PC-3 (cell line): ENCODE data around the gene KCNQ1OT1. TPM values are rescaled to one million over a fixed set of nuclear protein-coding genes. Genes with fewer than 3 reads are reported as not detected.
"Not testable (repeated sequence)": the region's sequence is repeated elsewhere in the genome, so short reads cannot be mapped to it uniquely, and the experiment has no call there.

Experiments
- ATAC-seq: fragments of 200-7000 bp; cut with Tn5 transposase; 2 replicates; pipeline ENCODE4 v1.9.1; 2020; ENCODE audit warnings: mild to moderate bottlenecking, moderate library complexity
- BruUV-seq: library from RNA; stranded (reverse); fragments of 400-500 nt; replicated peaks from 2 replicates; lab custom pipeline; 2021; lab: Mats Ljungman, UMichigan
- CTCF ChIA-PET: fragments of 300-600 bp; sonication (Branson Sonifier 250); formaldehyde crosslinking; loops from one replicate; lab custom pipeline; 2022; ENCODE audit warnings: antibody characterized with exemption; lab: Charles Lee
- POLR2A ChIA-PET: fragments of 300-600 bp; sonication (Branson Sonifier 250); formaldehyde crosslinking; loops from one replicate; lab custom pipeline; 2022; ENCODE audit warnings: antibody characterized with exemption; ENCODE audit not compliant: unreplicated experiment; lab: Charles Lee
- DNase-seq: peaks from one replicate; pipeline ENCODE4 v3.0.0-alpha.2; 2015
- H2AFZ ChIP-seq: fragments of 300-600 bp; sonication (generic); 2 replicates; pipeline ENCODE4 v1.6.0; 2016; ENCODE audit warnings: antibody characterized with exemption, low read length
- H3F3A ChIP-seq: fragments of 300-600 bp; sonication (generic); one replicate; pipeline ENCODE4 v1.6.0; 2017; ENCODE audit warnings: antibody characterized with exemption, low read length, control low read depth, mild to moderate bottlenecking; ENCODE audit not compliant: unreplicated experiment
- H3K27ac ChIP-seq: fragments of 300-600 bp; sonication (generic); 2 replicates; pipeline ENCODE4 v1.5.1; 2016; ENCODE audit warnings: mild to moderate bottlenecking, low read length
- H3K27me3 ChIP-seq: fragments of 300-600 bp; sonication (generic); 2 replicates; pipeline ENCODE4 v1.6.1; 2016; ENCODE audit warnings: low read length, mixed read lengths
- H3K36me3 ChIP-seq: fragments of 300-600 bp; sonication (generic); 2 replicates; pipeline ENCODE4 v1.6.1; 2016; ENCODE audit warnings: low read depth, mixed run types, low read length, mixed read lengths
- H3K4me1 ChIP-seq: fragments of 300-600 bp; sonication (generic); 2 replicates; pipeline ENCODE4 v1.5.1; 2016; ENCODE audit warnings: low read length; ENCODE audit not compliant: insufficient read depth
- H3K4me2 ChIP-seq: fragments of 300-600 bp; sonication (generic); 2 replicates; pipeline ENCODE4 v1.6.0; 2016; ENCODE audit warnings: low read length
- H3K4me3 ChIP-seq: fragments of 300-600 bp; sonication (generic); 2 replicates; pipeline ENCODE4 v1.5.1; 2016; ENCODE audit warnings: mild to moderate bottlenecking, low read length, mixed read lengths
- H3K79me2 ChIP-seq: fragments of 300-600 bp; sonication (generic); 2 replicates; pipeline ENCODE4 v1.6.1; 2017; ENCODE audit warnings: low read length, mixed read lengths
- H3K9ac ChIP-seq: fragments of 300-600 bp; sonication (generic); 2 replicates; pipeline ENCODE4 v1.6.0; 2016; ENCODE audit warnings: mild to moderate bottlenecking, low read length
- H3K9me2 ChIP-seq: fragments of 300-600 bp; sonication (generic); replicated peaks from 2 replicates; pipeline ENCODE4 v1.6.1; 2016; ENCODE audit warnings: mixed run types, low read length, mixed read lengths
- H3K9me3 ChIP-seq: fragments of 300-600 bp; sonication (generic); 2 replicates; pipeline ENCODE4 v1.6.1; 2016; ENCODE audit warnings: low read length, mixed read lengths
- H4K20me1 ChIP-seq: fragments of 300-600 bp; sonication (generic); 2 replicates; pipeline ENCODE4 v1.6.1; 2016; ENCODE audit warnings: low read length, mixed read lengths
- EZH2 ChIP-seq: fragments of 300-600 bp; sonication (generic); IDR thresholded peaks from one replicate; pipeline ENCODE4 v1.6.1; 2017; ENCODE audit warnings: antibody characterized with exemption, mild to moderate bottlenecking, low read length; ENCODE audit not compliant: unreplicated experiment
- EZH2phosphoT487 ChIP-seq: fragments of 300-600 bp; sonication (generic); IDR thresholded peaks from 2 replicates; pipeline ENCODE4 v1.6.1; 2018; ENCODE audit warnings: mild to moderate bottlenecking, antibody characterized with exemption, low read length, borderline replicate concordance
- intact Hi-C: fragments of 100-400 bp; cut with micrococcal nuclease; formaldehyde crosslinking; loops from 2 replicates; pipeline ENCODE4 v1.9.0; 2023
- total RNA-seq: library from RNA; depleted of rRNA; stranded (reverse); fragments of >200 nt; gene quantifications from 2 replicates; pipeline ENCODE4 v1.2.3, GENCODE V29; 2014
- TF ChIP-seq, protein P1 (sequence below): fragments of 300-600 bp; sonication (generic); conservative IDR thresholded peaks from 2 replicates; pipeline ENCODE4 v1.5.1; 2017; ENCODE audit warnings: antibody characterized with exemption, low read depth, mild to moderate bottlenecking, low read length

Gene KCNQ1OT1
- total RNA-seq, 1 experiment from 2014 or later = 1.5 TPM

DNA sequence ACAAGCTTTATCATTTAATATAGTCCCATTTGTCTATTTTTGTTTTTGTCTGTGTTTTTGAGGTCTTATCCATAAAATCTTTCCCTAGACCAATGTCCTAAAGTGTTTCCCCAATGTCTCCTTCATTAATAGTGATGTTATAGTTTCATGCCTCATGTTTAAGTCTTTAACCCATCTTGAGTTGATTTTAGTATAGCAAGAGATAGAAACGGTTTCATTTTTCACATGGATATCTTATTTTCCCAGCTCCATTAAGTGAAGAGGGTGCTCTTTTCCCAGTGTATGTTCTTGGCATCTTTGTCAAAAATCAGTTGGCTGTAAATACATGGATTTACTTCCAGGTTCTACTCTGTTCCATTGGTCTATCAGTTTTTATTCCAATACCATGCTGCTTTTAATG, 58.2 kb downstream of the KCNQ1OT1 start:
- H3K4me3 ChIP-seq = no peak overlapping the region
- H3K27me3 ChIP-seq = no peaks in the 10 kb centered on the region
- no TSS peak for BruUV-seq
- DNase-seq (no peak), ATAC-seq (no peak)
- H3K4me1 ChIP-seq = no peaks in the 10 kb centered on the region
- CTCF ChIA-PET = no interaction called here
- H3K9me3 ChIP-seq = peaks cover 17% of the 10 kb centered on the region
- no peak overlapping the region for H2AFZ ChIP-seq
- H3K9ac ChIP-seq = no peak overlapping the region
- H3F3A ChIP-seq = no peaks in the 10 kb centered on the region
- H3K27ac ChIP-seq = no peak overlapping the region
- no peak overlapping the region for H3K4me2 ChIP-seq
- POLR2A ChIA-PET = no interaction called here
- TF ChIP-seq EZH2phosphoT487 (no peak), EZH2 (no peak)
- TF ChIP-seq, protein P1, sequence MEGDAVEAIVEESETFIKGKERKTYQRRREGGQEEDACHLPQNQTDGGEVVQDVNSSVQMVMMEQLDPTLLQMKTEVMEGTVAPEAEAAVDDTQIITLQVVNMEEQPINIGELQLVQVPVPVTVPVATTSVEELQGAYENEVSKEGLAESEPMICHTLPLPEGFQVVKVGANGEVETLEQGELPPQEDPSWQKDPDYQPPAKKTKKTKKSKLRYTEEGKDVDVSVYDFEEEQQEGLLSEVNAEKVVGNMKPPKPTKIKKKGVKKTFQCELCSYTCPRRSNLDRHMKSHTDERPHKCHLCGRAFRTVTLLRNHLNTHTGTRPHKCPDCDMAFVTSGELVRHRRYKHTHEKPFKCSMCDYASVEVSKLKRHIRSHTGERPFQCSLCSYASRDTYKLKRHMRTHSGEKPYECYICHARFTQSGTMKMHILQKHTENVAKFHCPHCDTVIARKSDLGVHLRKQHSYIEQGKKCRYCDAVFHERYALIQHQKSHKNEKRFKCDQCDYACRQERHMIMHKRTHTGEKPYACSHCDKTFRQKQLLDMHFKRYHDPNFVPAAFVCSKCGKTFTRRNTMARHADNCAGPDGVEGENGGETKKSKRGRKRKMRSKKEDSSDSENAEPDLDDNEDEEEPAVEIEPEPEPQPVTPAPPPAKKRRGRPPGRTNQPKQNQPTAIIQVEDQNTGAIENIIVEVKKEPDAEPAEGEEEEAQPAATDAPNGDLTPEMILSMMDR = no peak
- no peaks in the 10 kb centered on the region for H3K79me2 ChIP-seq
- H4K20me1 ChIP-seq = no peaks in the 10 kb centered on the region
- no peaks in the 10 kb centered on the region for H3K36me3 ChIP-seq
- intact Hi-C loops = no loop called here
- no peaks in the 10 kb centered on the region for H3K9me2 ChIP-seq

DNA sequence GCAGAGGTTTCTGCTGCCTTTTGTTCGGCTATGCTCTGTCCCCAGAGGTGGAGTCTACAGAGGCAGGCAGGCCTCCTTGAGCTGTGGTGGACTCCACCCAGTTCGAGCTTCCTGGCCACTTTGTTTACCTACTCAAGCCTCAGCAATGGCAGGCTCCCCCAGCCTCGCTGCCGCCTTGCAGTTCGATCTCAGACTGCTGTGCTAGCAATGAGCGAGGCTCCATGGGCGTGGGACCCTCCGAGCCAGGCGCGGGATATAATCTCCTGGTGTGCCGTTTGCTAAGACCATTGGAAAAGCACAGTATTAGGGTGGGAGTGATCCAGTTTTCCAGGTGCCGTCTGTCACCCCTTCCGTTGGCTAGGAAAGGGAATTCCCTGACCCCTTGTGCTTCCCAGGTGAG, 60.0 kb downstream of the KCNQ1OT1 start:
- H3K9me2 ChIP-seq, intact Hi-C loops, H3K9ac ChIP-seq, H4K20me1 ChIP-seq, H3K4me2 ChIP-seq, H3K27ac ChIP-seq, H3K36me3 ChIP-seq, CTCF ChIA-PET, H2AFZ ChIP-seq, H3F3A ChIP-seq, ATAC-seq, H3K79me2 ChIP-seq, H3K4me3 ChIP-seq, H3K4me1 ChIP-seq, POLR2A ChIA-PET, H3K27me3 ChIP-seq, DNase-seq, BruUV-seq: not testable (repeated sequence)
- peaks cover 17% of the 10 kb centered on the region for H3K9me3 ChIP-seq

DNA sequence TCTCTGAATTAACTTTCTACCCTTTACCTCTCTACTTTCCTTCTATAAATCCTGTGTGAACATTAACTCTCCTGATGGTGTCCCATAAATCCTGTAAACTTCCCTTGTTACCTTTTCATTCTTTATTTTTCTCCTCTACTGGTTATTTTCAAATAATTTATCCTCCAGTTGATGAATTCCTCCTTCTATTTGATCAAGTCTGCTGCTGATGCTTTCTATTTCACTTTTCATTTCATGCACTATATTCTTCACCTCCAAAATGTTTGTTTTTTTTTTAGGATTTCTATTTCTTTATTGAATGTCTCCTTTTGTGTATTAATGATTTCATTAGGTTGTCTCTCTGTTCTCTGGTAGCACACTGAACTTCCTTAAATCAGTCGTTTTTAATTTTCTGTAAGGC, 68.6 kb downstream of the KCNQ1OT1 start:
- Histone ChIP-seq H3K4me3 (no peak overlapping the region), H4K20me1 (no peaks in the 10 kb centered on the region), H3K27me3 (no peaks in the 10 kb centered on the region), H3K36me3 (no peaks in the 10 kb centered on the region; the same call in 1 of the 2 replicates), H2AFZ (no peak overlapping the region), H3K9me3 (peaks cover 8% of the 10 kb centered on the region; the same call in 1 of the 2 replicates), H3K27ac (no peak overlapping the region), H3K4me1 (no peaks in the 10 kb centered on the region), H3F3A (no peaks in the 10 kb centered on the region), H3K9ac (no peak overlapping the region), H3K4me2 (no peak overlapping the region), H3K79me2 (no peaks in the 10 kb centered on the region), H3K9me2 (no peaks in the 10 kb centered on the region)
- CTCF ChIA-PET = no interaction called here
- DNase-seq (no peak), ATAC-seq (no peak)
- BruUV-seq = no TSS peak
- TF ChIP-seq, protein P1 = no peak
- TF ChIP-seq EZH2phosphoT487 (no peak), EZH2 (no peak)
- intact Hi-C loops = no loop called here
- POLR2A ChIA-PET = no interaction called here
